HG02588 (cell line): ENCODE results near the gene IQCK.
"Not testable (repeated sequence)": the region's sequence is repeated elsewhere in the genome, so short reads cannot be mapped to it uniquely, and the experiment has no call there.

Source experiments
- ATAC-seq: cut with Tn5 transposase; IDR thresholded peaks from one replicate; pipeline ENCODE4 v1.9.1; 2021; ENCODE audit warnings: mild to moderate bottlenecking, moderate library complexity; ENCODE audit not compliant: unreplicated experiment

The IQCK gene

DNA sequence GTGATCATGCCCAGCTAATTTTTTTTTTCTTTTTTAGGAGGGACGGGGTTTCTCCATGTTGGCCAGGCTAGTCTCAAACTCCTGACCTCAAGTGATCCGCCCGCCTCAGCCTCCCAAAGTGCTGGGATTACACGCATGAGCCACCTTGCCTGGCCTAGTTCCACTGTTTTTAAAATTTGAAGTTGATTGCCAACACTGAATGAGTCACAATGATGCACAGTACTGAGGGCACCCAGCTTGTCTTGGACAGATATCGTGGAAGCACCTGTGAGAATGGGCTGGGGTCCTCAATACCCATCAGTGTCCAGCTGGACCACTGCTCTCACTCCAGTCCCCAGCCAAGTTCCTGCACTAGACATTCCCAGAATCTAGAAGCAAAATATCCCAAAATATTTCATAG lies 2.5 kb upstream of the IQCK start:
- no peak for ATAC-seq

GRCh38 chr16:19716183-19716582 lies 1.9 kb upstream of the IQCK start:
- ATAC-seq = no peak

- not testable (repeated sequence) for ATAC-seq
Measured at GRCh38 chr16:19716728-19717127, 1.3 kb upstream of the IQCK start.

- no peak for ATAC-seq
Measured at GRCh38 chr16:19717314-19717713, 757 bp upstream of the IQCK start.

DNA sequence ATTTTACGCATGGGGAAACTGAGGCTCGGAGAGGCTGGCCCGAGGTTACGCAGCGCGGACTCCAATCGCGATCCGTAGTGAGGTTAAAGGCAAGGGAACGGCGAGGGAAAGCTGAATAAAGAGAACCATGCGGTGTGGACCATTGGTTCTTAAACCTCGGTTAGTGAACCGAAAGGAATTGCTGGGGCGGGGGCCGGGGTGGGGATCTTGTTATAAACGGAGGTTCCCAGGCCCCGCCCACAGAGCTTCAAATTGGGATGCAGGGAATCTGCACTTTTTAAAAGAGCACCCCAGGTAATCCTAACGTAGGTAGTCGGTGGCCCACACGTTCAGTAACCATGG lies 524 bp downstream of the IQCK start:
- no peak for ATAC-seq

GRCh38 chr16:19722269-19722952 lies 4.3 kb downstream of the IQCK start:
- no peak for ATAC-seq

DNA sequence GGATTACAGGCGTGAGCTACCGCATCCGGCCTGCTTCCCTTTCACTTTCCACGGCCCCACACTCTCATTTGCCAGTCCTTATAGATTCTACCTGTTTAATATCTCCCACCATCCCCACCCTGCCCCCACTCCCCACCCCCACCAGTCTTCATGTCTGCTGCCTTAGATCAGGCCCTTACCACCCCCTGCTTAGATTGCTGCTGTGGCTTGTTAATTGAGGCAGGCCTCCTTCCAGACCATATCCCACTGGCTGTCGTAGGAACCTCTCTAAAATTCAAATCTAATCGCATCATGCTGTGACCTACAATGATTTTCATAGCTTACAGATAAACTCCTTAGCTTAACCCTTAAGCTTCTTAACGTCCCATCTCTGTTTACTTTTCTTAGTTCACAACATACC lies 4.9 kb downstream of the IQCK start:
- no peak for ATAC-seq

GRCh38 chr16:19728636-19728965 lies 10.5 kb downstream of the IQCK start:
- ATAC-seq = no peak

- no peak for ATAC-seq
Measured at GRCh38 chr16:19733551-19733950, 15.5 kb downstream of the IQCK start.

DNA sequence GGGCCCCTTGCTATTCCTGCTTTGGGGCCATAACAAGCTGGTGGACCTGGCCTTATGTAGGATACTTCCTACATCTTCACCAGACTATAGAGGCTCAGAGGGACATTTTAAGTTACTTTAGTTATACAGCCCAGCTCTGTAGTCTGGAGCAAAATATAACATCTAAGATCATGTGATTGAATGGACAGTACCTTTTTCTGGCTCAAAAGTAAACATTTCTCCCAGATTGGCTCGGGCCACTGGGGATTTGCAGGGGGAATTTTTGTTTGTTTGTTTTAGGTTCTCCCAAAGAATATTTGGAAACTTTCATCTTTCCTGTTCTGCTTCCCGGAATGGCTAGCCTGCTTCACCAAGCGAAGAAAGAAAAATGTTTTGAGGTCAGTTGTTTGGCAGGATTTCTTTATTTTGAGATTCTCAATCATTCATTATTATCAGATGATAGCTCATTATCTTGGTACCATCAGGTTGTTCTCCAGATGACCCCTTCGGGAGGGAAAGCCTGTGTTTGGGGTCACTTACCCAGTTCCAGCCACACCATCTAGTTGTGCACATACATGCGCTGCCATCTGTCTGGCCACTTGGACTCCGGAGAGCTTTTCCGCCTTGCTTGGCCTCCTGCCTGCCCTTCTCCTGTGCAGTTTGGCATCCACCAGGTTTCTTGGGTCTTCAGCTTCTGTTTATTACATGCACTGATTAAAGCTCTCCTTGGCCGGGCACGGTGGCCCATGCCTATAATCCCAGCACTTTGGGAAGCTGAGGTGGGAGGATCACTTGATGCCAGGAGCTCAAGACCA lies 17.2 kb downstream of the IQCK start:
- no peak for ATAC-seq

- ATAC-seq = no peak
Measured at GRCh38 chr16:19737306-19738038, 19.4 kb downstream of the IQCK start.

GRCh38 chr16:19741354-19741753 lies 23.3 kb downstream of the IQCK start:
- ATAC-seq = no peak

DNA sequence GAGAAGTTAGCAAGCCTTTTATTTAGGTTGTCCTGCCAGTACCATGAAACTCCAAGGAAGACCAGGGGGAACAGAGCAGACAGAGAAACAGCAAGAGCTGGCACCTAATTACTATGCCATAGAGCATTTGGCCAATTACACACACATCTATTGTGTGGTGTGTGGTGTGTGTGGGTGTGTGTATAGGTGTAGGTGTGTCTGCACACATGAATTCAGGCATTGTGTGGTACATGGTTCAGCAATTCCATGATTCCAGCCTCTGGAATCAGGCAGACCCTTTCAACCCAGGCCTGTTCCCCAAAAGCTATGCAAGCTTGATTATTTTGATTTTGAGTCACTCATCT lies 25.7 kb downstream of the IQCK start:
- no peak for ATAC-seq

GRCh38 chr16:19744670-19745069 lies 26.6 kb downstream of the IQCK start:
- ATAC-seq = no peak

GRCh38 chr16:19745286-19746010 lies 27.4 kb downstream of the IQCK start:
- no peak for ATAC-seq

DNA sequence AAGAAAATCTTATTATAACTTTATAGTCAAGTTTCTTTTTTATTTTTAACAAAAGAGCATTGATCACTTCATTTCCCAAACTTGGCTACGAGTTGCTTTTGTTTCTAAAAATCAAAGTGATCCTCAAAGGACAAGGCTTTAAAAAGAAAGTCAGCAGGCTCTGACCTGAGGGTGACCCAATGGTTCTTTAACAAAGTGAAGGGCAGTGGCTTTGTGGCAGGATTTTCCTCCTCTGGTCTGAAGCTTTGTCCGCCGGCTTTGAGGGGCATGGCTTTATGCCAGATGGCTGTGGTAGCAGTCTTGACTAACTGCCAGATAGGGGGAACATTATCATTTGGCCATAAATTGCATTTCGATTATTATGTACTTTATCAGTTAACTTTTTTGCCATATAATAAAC lies 28.5 kb downstream of the IQCK start:
- ATAC-seq = no peak

DNA sequence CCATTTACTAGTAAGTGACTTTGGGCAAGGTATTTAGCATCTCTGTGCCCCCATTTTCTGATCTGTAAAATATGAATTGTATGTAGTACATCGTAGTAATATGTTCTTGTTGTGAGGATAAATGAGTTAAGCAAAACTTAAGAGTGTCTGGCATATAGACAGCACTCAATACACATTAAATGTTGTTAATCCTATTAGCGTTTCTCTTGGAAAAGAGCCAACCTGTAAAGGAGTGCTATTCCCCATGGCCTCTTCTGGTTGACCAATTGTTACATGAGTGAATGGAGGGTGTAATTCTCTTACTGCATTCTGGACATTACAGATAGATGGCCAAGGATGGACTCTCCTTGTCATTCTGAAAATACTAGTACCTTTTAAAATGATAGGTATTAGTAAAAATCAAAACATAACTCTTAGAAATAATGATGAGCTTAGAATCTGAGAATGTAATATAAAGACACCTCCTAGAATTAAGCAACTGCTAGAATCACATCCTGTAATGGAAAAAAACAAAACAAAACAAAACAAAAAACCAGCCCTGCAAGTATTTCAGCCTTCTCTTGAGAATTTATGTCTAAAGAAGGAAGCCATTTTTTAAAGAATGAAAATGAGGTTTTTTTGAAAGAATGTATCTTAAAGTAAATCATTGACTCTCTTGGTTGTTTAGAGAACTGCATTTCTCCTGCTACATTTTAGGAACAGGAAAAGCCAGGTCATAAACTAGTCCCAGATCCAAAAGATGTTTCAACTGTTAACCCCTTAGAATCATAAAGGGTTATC lies 30.5 kb downstream of the IQCK start:
- no peak for ATAC-seq

DNA sequence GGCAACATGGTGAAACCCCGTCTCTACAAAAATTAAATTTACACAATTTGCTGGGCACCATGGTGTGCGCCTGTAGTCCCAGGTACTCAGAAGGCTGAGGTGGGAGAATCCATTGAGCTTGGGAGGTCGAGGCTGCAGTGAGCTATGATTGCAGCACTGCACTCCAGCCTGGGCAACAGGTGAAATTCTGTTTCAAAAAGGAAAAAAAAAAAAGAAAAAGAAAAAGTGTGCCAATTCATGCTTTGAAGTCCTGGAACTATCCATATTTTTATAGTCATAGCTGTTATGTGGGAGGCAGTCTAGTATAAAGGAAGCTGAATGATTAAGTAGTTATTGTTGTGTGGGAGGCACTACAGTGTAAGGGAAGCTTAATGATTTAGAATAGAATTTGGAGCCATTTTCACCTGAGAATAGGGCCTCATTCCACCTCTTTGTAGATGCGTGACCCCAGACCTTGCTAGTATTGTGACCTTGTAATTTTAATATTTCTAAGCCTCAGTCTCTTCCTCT lies 31.6 kb downstream of the IQCK start:
- ATAC-seq = no peak

- no peak for ATAC-seq
Measured at GRCh38 chr16:19751478-19752385, 33.7 kb downstream of the IQCK start.
